ENCODE measurements around the gene NEDD4L. TPM values are rescaled to one million over a fixed set of nuclear protein-coding genes. Genes with fewer than 3 reads are reported as not detected.

The NEDD4L gene
- polyA plus RNA-seq, 2 donors = 10.8 to 14.1 TPM

DNA sequence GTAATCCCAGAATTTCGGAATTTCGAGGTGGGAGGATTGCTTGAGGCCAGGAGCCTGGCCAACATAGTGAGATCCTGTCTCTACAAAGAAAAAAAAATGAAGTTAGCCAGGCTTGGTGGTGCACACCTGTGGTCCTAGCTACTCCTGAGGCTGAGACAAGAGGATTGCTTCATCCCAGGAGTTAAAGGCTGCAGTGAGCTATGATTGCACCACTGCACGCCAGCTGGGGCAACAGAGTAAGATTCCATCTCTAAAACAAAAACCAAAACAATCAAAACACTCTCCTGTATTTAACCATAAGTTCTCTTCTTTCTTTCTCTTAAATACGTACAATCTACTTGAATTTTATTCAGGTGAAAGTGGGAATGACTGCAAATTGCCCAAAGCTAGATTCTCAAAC is 33.8 kb upstream of the NEDD4L start:
- no peak overlapping the region for H3K27ac ChIP-seq (ENCODE audit: low read depth in 2 of 2, low read length in 1 of 2)
- H3K36me3 ChIP-seq (ENCODE audit: control insufficient read depth in 2 of 2, insufficient read depth in 2 of 2, low read length in 1 of 2) = no peaks in the 10 kb centered on the region
- H3K27me3 ChIP-seq (ENCODE audit: control insufficient read depth in 1 of 2, insufficient read depth in 2 of 2, low read length in 2 of 2) = no peaks in the 10 kb centered on the region
- WGBS, 2 donors = 84 to 90% methylated on average over 4 of the region's 4 CpGs
- no peaks in the 10 kb centered on the region for H3K4me1 ChIP-seq (ENCODE audit: control insufficient read depth in 2 of 2, insufficient read depth in 2 of 2, low read length in 1 of 2)
- H3K9me3 ChIP-seq (ENCODE audit: control insufficient read depth in 2 of 2, insufficient read depth in 1 of 2, low read depth in 1 of 2, low read length in 1 of 2) = no peaks in the 10 kb centered on the region
- no peak overlapping the region for H3K4me3 ChIP-seq (ENCODE audit: low read depth in 1 of 2, low read length in 2 of 2)

DNA sequence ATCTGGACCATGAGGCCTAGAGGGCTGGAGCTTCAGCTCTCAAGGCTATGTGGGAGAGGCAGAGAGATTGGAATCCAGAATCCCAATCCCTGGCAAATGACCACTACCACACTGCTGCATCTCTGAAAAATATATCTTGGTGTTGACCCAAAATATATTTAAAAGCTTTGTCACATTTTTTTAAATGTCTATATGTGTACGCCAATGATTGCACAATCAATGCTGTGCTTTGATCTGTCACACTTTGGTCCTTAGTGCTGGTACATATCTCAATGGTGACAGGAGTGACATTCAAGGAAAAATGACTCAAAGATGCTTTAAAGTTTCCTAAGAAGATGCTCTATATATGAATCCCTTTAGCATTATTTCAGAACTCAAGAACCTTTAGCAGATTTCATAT is 31.7 kb upstream of the NEDD4L start:
- H3K27me3 ChIP-seq (ENCODE audit: control insufficient read depth in 1 of 2, insufficient read depth in 2 of 2, low read length in 2 of 2) = no peaks in the 10 kb centered on the region
- H3K4me3 ChIP-seq (ENCODE audit: low read depth in 1 of 2, low read length in 2 of 2) = no peak overlapping the region
- H3K9me3 ChIP-seq (ENCODE audit: control insufficient read depth in 2 of 2, insufficient read depth in 1 of 2, low read depth in 1 of 2, low read length in 1 of 2) = no peaks in the 10 kb centered on the region
- 63 to 74% methylated on average over 1 of the region's 1 CpG for WGBS, 2 donors
- H3K27ac ChIP-seq (ENCODE audit: low read depth in 2 of 2, low read length in 1 of 2) = no peak overlapping the region
- no peaks in the 10 kb centered on the region for H3K4me1 ChIP-seq (ENCODE audit: control insufficient read depth in 2 of 2, insufficient read depth in 2 of 2, low read length in 1 of 2)
- no peaks in the 10 kb centered on the region for H3K36me3 ChIP-seq (ENCODE audit: control insufficient read depth in 2 of 2, insufficient read depth in 2 of 2, low read length in 1 of 2)

DNA sequence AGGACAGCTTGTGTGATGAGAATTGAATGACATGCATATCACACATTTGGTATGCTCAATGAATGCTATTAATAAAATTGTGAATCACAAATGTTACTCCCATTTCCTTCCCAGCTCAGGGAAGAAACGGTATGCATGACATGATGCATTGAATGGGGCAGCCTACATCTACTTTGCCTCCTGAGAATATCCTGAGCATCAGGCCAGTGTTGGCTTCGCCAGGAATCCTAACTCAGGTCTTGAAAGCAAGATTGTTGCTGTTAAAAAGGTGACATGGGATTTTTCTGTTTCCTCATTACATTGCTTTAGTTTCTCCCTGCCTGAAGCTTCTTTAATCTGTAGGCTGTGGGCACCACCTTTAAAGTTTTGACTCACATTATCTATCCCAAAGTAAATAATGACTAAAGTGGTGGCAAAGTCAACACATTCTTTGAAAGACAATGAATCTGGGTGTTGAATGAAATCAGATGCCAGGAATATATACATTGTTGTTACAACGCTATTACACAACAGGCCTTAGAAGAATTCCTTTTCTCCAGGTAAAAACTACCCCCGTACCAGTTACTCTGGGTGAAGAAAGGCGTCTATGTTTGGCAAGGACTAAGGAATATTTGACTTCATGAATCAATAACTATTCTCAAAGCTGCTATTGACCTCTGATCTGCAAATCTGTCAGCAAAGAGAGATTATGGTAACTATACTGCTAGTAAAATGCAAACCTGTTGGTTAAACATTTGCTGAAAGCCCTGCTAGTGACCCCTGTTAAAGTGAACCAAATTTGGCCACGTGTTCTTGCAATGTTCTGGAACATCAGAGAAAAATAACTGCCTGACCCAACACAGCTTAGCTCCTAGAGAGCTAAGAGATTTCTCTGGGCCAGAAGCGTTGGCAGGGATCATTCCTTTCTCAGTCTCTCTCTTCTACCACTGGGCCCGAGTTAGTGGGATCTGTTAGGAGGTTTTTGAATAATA is 30.5 kb upstream of the NEDD4L start:
- 38 to 39% methylated on average over 8 of the region's 8 CpGs for WGBS, 2 donors
- Histone ChIP-seq H3K36me3 (ENCODE audit: control insufficient read depth in 2 of 2, insufficient read depth in 2 of 2, low read length in 1 of 2) (no peaks in the 10 kb centered on the region), H3K9me3 (ENCODE audit: control insufficient read depth in 2 of 2, insufficient read depth in 1 of 2, low read depth in 1 of 2, low read length in 1 of 2) (no peaks in the 10 kb centered on the region), H3K27ac (ENCODE audit: low read depth in 2 of 2, low read length in 1 of 2) (peak overlapping the region; percentile 67 to 79), H3K4me1 (ENCODE audit: control insufficient read depth in 2 of 2, insufficient read depth in 2 of 2, low read length in 1 of 2) (no peaks in the 10 kb centered on the region), H3K4me3 (ENCODE audit: low read depth in 1 of 2, low read length in 2 of 2) (no peak overlapping the region), H3K27me3 (ENCODE audit: control insufficient read depth in 1 of 2, insufficient read depth in 2 of 2, low read length in 2 of 2) (no peaks in the 10 kb centered on the region)

GRCh38 chr18:58015065-58015780 is 28.8 kb upstream of the NEDD4L start:
- Histone ChIP-seq H3K4me3 (ENCODE audit: low read depth in 1 of 2, low read length in 2 of 2) (no peak overlapping the region), H3K27ac (ENCODE audit: low read depth in 2 of 2, low read length in 1 of 2) (no peak overlapping the region), H3K27me3 (ENCODE audit: control insufficient read depth in 1 of 2, insufficient read depth in 2 of 2, low read length in 2 of 2) (no peaks in the 10 kb centered on the region), H3K36me3 (ENCODE audit: control insufficient read depth in 2 of 2, insufficient read depth in 2 of 2, low read length in 1 of 2) (no peaks in the 10 kb centered on the region), H3K9me3 (ENCODE audit: control insufficient read depth in 2 of 2, insufficient read depth in 1 of 2, low read depth in 1 of 2, low read length in 1 of 2) (no peaks in the 10 kb centered on the region), H3K4me1 (ENCODE audit: control insufficient read depth in 2 of 2, insufficient read depth in 2 of 2, low read length in 1 of 2) (no peaks in the 10 kb centered on the region)
- 83 to 86% methylated on average over 13 of the region's 13 CpGs for WGBS, 2 donors

- Histone ChIP-seq H3K9me3 (ENCODE audit: control insufficient read depth in 2 of 2, insufficient read depth in 1 of 2, low read depth in 1 of 2, low read length in 1 of 2) (no peaks in the 10 kb centered on the region), H3K27me3 (ENCODE audit: control insufficient read depth in 1 of 2, insufficient read depth in 2 of 2, low read length in 2 of 2) (no peaks in the 10 kb centered on the region), H3K36me3 (ENCODE audit: control insufficient read depth in 2 of 2, insufficient read depth in 2 of 2, low read length in 1 of 2) (no peaks in the 10 kb centered on the region), H3K27ac (ENCODE audit: low read depth in 2 of 2, low read length in 1 of 2) (no peak overlapping the region), H3K4me3 (ENCODE audit: low read depth in 1 of 2, low read length in 2 of 2) (no peak overlapping the region), H3K4me1 (ENCODE audit: control insufficient read depth in 2 of 2, insufficient read depth in 2 of 2, low read length in 1 of 2) (no peaks in the 10 kb centered on the region)
Measured at GRCh38 chr18:58017267-58017666, 26.8 kb upstream of the NEDD4L start.

GRCh38 chr18:58020567-58021107 is 23.4 kb upstream of the NEDD4L start:
- H3K9me3 ChIP-seq (ENCODE audit: control insufficient read depth in 2 of 2, insufficient read depth in 1 of 2, low read depth in 1 of 2, low read length in 1 of 2) = no peaks in the 10 kb centered on the region
- H3K27ac ChIP-seq (ENCODE audit: low read depth in 2 of 2, low read length in 1 of 2) = no peak overlapping the region
- H3K36me3 ChIP-seq (ENCODE audit: control insufficient read depth in 2 of 2, insufficient read depth in 2 of 2, low read length in 1 of 2) = no peaks in the 10 kb centered on the region
- H3K27me3 ChIP-seq (ENCODE audit: control insufficient read depth in 1 of 2, insufficient read depth in 2 of 2, low read length in 2 of 2) = no peaks in the 10 kb centered on the region
- WGBS, 2 donors = 85 to 93% methylated on average over 3 of the region's 3 CpGs
- H3K4me1 ChIP-seq (ENCODE audit: control insufficient read depth in 2 of 2, insufficient read depth in 2 of 2, low read length in 1 of 2) = no peaks in the 10 kb centered on the region
- no peak overlapping the region for H3K4me3 ChIP-seq (ENCODE audit: low read depth in 1 of 2, low read length in 2 of 2)

DNA sequence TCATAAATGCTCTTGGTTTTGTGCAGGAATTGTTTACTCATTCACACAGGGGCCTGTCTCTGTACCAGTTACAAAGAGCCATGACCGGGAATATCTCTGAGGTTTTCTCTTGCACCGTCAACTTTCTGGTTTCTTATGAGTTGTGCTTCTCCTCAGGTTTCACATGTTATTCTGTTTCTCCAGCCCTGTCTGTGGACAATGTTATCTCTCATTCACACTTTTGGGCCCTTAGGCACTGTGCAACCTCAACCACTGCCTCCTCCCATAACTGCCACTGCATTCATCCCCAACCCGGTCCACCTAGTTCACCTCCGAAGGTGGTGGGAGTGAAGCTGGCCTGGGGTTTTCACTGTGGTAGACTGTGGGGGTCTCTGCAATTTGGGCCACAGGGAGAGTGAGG is 22.5 kb upstream of the NEDD4L start:
- H3K4me1 ChIP-seq (ENCODE audit: control insufficient read depth in 2 of 2, insufficient read depth in 2 of 2, low read length in 1 of 2) = no peaks in the 10 kb centered on the region
- no peak overlapping the region for H3K4me3 ChIP-seq (ENCODE audit: low read depth in 1 of 2, low read length in 2 of 2)
- H3K27me3 ChIP-seq (ENCODE audit: control insufficient read depth in 1 of 2, insufficient read depth in 2 of 2, low read length in 2 of 2) = no peaks in the 10 kb centered on the region
- H3K9me3 ChIP-seq (ENCODE audit: control insufficient read depth in 2 of 2, insufficient read depth in 1 of 2, low read depth in 1 of 2, low read length in 1 of 2) = no peaks in the 10 kb centered on the region
- no peak overlapping the region for H3K27ac ChIP-seq (ENCODE audit: low read depth in 2 of 2, low read length in 1 of 2)
- H3K36me3 ChIP-seq (ENCODE audit: control insufficient read depth in 2 of 2, insufficient read depth in 2 of 2, low read length in 1 of 2) = no peaks in the 10 kb centered on the region
- WGBS, 2 donors = 92 to 97% methylated on average over 4 of the region's 4 CpGs

DNA sequence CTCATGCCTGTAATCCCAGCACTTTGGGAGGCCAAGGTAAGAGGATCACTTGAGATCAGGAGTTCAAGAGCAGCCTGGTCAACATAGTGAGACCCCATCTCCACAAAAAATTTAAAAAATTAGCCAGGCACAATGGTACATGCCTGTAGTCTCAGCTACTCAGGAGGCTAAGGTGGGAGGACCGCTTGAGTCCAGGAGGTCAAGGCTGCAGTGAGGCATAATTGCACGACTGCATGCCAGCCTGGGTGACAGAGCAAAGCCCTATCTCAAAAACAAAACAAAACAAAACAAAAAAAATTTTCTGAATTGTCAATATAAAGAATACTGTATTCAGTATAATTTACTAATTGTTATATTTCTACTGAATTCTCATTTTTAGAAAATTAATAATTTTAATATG is 20.9 kb upstream of the NEDD4L start:
- no peak overlapping the region for H3K27ac ChIP-seq (ENCODE audit: low read depth in 2 of 2, low read length in 1 of 2)
- no peaks in the 10 kb centered on the region for H3K36me3 ChIP-seq (ENCODE audit: control insufficient read depth in 2 of 2, insufficient read depth in 2 of 2, low read length in 1 of 2)
- no peak overlapping the region for H3K4me3 ChIP-seq (ENCODE audit: low read depth in 1 of 2, low read length in 2 of 2)
- H3K4me1 ChIP-seq (ENCODE audit: control insufficient read depth in 2 of 2, insufficient read depth in 2 of 2, low read length in 1 of 2) = no peaks in the 10 kb centered on the region
- no peaks in the 10 kb centered on the region for H3K9me3 ChIP-seq (ENCODE audit: control insufficient read depth in 2 of 2, insufficient read depth in 1 of 2, low read depth in 1 of 2, low read length in 1 of 2)
- H3K27me3 ChIP-seq (ENCODE audit: control insufficient read depth in 1 of 2, insufficient read depth in 2 of 2, low read length in 2 of 2) = no peaks in the 10 kb centered on the region
- 80 to 92% methylated on average over 2 of the region's 2 CpGs for WGBS, 2 donors

- no peaks in the 10 kb centered on the region for H3K9me3 ChIP-seq (ENCODE audit: control insufficient read depth in 2 of 2, insufficient read depth in 1 of 2, low read depth in 1 of 2, low read length in 1 of 2)
- no peaks in the 10 kb centered on the region for H3K36me3 ChIP-seq (ENCODE audit: control insufficient read depth in 2 of 2, insufficient read depth in 2 of 2, low read length in 1 of 2)
- H3K27ac ChIP-seq (ENCODE audit: low read depth in 2 of 2, low read length in 1 of 2) = no peak overlapping the region
- no peak overlapping the region for H3K4me3 ChIP-seq (ENCODE audit: low read depth in 1 of 2, low read length in 2 of 2)
- 39 to 44% methylated on average over 3 of the region's 3 CpGs for WGBS, 2 donors
- no peaks in the 10 kb centered on the region for H3K4me1 ChIP-seq (ENCODE audit: control insufficient read depth in 2 of 2, insufficient read depth in 2 of 2, low read length in 1 of 2)
- no peaks in the 10 kb centered on the region for H3K27me3 ChIP-seq (ENCODE audit: control insufficient read depth in 1 of 2, insufficient read depth in 2 of 2, low read length in 2 of 2)
Measured at GRCh38 chr18:58024139-58024538, 19.9 kb upstream of the NEDD4L start.

All from esophagus (tissue), 2 donors.